ENCODE data around the gene SEC16A. TPM values are rescaled to one million over a fixed set of nuclear protein-coding genes. Genes with fewer than 3 reads are reported as not detected.

The SEC16A gene
- total and polyA plus RNA-seq, 2 donors (not counting 3 experiments of a cell fraction or from before 2014, with no cell fraction given) = 34.5 to 80.6 TPM

GRCh38 chr9:136507992-136508375 is 25.1 kb upstream of the SEC16A start:
- DNase-seq (ENCODE audit: low read depth, low spot score) = no peak
- no TSS peak for BruUV-seq (replicated peaks)
- H3K27me3 ChIP-seq (ENCODE audit: control insufficient read depth in 2 of 2, insufficient read depth in 2 of 2, low read length in 2 of 2) = no peaks in the 10 kb centered on the region
- no peak overlapping the region for H3K4me3 ChIP-seq (replicated peaks in 1 of 3; ENCODE audit: insufficient read depth in 1 of 3, low read depth in 1 of 3, low read length in 3 of 3)
- peaks cover 39 to 83% of the 10 kb centered on the region in 2 experiments for H3K36me3 ChIP-seq (ENCODE audit: control insufficient read depth in 2 of 2, extremely low read depth in 1 of 2, insufficient read depth in 2 of 2, low read length in 2 of 2)
- no peak overlapping the region for H3K27ac ChIP-seq (ENCODE audit: insufficient read depth, low read depth, low read length)
- no peak for TF ChIP-seq MAX (IDR thresholded peaks at IDR 0.05; ENCODE audit: insufficient read depth, insufficient read length)
- no peak for TF ChIP-seq EZH2 (IDR thresholded peaks at IDR 0.05; ENCODE audit: borderline replicate concordance, low read depth, low read length, severe bottlenecking)
- no peak for TF ChIP-seq CTCF (IDR thresholded peaks at IDR 0.05; ENCODE audit: extremely low read depth in 1 of 2, insufficient read depth in 1 of 2, low read depth in 1 of 2, low read length in 2 of 2)
- no peak for TF ChIP-seq POLR2A (IDR thresholded peaks at IDR 0.05; ENCODE audit: low read depth, low read length)
- no peak for TF ChIP-seq POLR2AphosphoS5 (IDR thresholded peaks at IDR 0.05; ENCODE audit: insufficient read depth, low read depth, low read length)
- peaks cover 19% of the 10 kb centered on the region for H3K4me1 ChIP-seq (ENCODE audit: control insufficient read depth, extremely low read depth, insufficient read depth, low read length)
- intact Hi-C loops (cut with micrococcal nuclease) (no loop called here), dilution Hi-C loops (cut with MboI; ENCODE audit: extremely low pct_ligation_motif_present, low sequenced_read_pairs) (no loop called here)
- H4K20me1 ChIP-seq (replicated peaks; ENCODE audit: control insufficient read depth, extremely low read depth, insufficient read depth, low read length) = no peaks in the 10 kb centered on the region
- H2AFZ ChIP-seq (ENCODE audit: low read depth, low read length) = no peak overlapping the region
- H3K9me1 ChIP-seq (replicated peaks; ENCODE audit: control insufficient read depth, extremely low read depth, insufficient read depth, low read length) = no peaks in the 10 kb centered on the region
- peaks cover 22% of the 10 kb centered on the region for H3K79me2 ChIP-seq (ENCODE audit: control insufficient read depth, insufficient read depth, low read length)
- no peak for FAIRE-seq
- POLR2A ChIA-PET = no interaction called here
- CTCF ChIA-PET = no interaction called here
- H3K9me3 ChIP-seq (replicated peaks; ENCODE audit: control insufficient read depth, insufficient read depth, low read length) = no peaks in the 10 kb centered on the region
- no peak overlapping the region for H3K9ac ChIP-seq (replicated peaks; ENCODE audit: extremely low read depth, insufficient read depth, low read length)
- no peak overlapping the region for H3K4me2 ChIP-seq (ENCODE audit: insufficient read depth, low read length)

Measured in endothelial cell of umbilical vein (primary cell).